ENCODE results near the gene CATSPERB.

DNA sequence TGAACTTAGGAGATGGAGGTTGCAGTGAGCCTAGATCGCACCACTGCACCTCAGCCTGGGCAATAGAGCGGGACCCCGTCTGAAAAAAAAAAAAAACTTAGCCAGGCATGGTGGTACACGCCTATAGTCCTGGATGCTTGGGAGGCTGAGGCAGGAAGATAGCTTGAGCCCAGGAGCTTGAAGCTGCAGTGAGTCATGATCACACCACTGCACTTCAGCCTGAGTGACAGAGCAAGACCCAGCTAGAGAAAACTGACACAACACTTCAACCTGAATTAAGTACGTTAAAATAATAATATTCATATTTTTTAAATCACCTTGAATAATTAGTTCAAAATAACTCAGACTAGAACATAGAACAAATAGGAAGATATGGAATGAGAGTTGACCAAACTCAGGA, 5.7 kb upstream of the CATSPERB start:
- TF ChIP-seq, protein P1, sequence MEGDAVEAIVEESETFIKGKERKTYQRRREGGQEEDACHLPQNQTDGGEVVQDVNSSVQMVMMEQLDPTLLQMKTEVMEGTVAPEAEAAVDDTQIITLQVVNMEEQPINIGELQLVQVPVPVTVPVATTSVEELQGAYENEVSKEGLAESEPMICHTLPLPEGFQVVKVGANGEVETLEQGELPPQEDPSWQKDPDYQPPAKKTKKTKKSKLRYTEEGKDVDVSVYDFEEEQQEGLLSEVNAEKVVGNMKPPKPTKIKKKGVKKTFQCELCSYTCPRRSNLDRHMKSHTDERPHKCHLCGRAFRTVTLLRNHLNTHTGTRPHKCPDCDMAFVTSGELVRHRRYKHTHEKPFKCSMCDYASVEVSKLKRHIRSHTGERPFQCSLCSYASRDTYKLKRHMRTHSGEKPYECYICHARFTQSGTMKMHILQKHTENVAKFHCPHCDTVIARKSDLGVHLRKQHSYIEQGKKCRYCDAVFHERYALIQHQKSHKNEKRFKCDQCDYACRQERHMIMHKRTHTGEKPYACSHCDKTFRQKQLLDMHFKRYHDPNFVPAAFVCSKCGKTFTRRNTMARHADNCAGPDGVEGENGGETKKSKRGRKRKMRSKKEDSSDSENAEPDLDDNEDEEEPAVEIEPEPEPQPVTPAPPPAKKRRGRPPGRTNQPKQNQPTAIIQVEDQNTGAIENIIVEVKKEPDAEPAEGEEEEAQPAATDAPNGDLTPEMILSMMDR (IDR thresholded peaks at IDR 0.05; ENCODE audit: control extremely low read depth in 1 of 3, insufficient read depth in 1 of 3, low read depth in 1 of 3, low read length in 3 of 3): no peak
- TF ChIP-seq YY1 (IDR thresholded peaks at IDR 0.05; ENCODE audit: low read depth, low read length) (no peak), ZNF274 (IDR thresholded peaks at IDR 0.05; ENCODE audit: borderline replicate concordance, extremely low read depth, low read length) (no peak), EP300 (IDR thresholded peaks at IDR 0.05; ENCODE audit: borderline replicate concordance in 1 of 2, low read depth in 2 of 2, low read length in 2 of 2) (no peak), POLR2A (IDR thresholded peaks at IDR 0.05; ENCODE audit: control extremely low read depth in 1 of 2, low read depth in 2 of 2, low read length in 2 of 2) (no peak), RAD21 (IDR thresholded peaks at IDR 0.05 in 1 of 2, conservative IDR thresholded peaks at IDR 0.05 in 1 of 2; ENCODE audit: low read depth in 2 of 2, low read length in 2 of 2) (no peak)
- TF ChIP-seq, protein P2, sequence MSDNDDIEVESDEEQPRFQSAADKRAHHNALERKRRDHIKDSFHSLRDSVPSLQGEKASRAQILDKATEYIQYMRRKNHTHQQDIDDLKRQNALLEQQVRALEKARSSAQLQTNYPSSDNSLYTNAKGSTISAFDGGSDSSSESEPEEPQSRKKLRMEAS (IDR thresholded peaks at IDR 0.05): no peak

All from H1 (cell line).